Type B pancreatic cell (in vitro differentiated cells): ENCODE measurements around the gene TSSK3. TPM values are rescaled to one million over a fixed set of nuclear protein-coding genes. Genes with fewer than 3 reads are reported as not detected.
"Not testable (repeated sequence)": the region's sequence is repeated elsewhere in the genome, so short reads cannot be mapped to it uniquely, and the experiment has no call there.

ENCODE experiments used
- DNase-seq: peaks from one replicate; pipeline ENCODE4 v3.0.0; 2021; ENCODE audit warnings: mixed read lengths; ENCODE audit not compliant: unreplicated experiment; ENCODE audit errors: extremely low spot score
- H3K27ac Mint-ChIP-seq: 2 replicates; pipeline ENCODE4 v1.8.0; 2021; ENCODE audit warnings: mild to moderate bottlenecking, mixed read lengths
- H3K27me3 Mint-ChIP-seq: 2 replicates; pipeline ENCODE4 v1.8.0; 2021; ENCODE audit warnings: mixed read lengths
- H3K36me3 Mint-ChIP-seq: 2 replicates; pipeline ENCODE4 v1.8.0; 2021; ENCODE audit warnings: mixed read lengths
- H3K4me1 Mint-ChIP-seq: one replicate; pipeline ENCODE4 v1.8.0; 2021; ENCODE audit warnings: mixed read lengths; ENCODE audit not compliant: unreplicated experiment
- H3K4me3 Mint-ChIP-seq: 2 replicates; pipeline ENCODE4 v1.8.0; 2021; ENCODE audit warnings: mild to moderate bottlenecking, mixed read lengths
- H3K9me3 Mint-ChIP-seq: 2 replicates; pipeline ENCODE4 v1.8.0; 2021; ENCODE audit warnings: mixed read lengths
- CTCF ChIP-seq: fragments of 200-600 bp; sonication (generic); conservative IDR thresholded peaks from 2 replicates; pipeline ENCODE4 v1.5.0; 2021; ENCODE audit warnings: antibody characterized with exemption, mild to moderate bottlenecking
- total RNA-seq: library from RNA; stranded (reverse); gene quantifications from 2 replicates; pipeline ENCODE4 v1.2.1, GENCODE V29; 2021; ENCODE audit warnings: low replicate concordance

Gene TSSK3
- total RNA-seq, 1 donor from 2014 or later, result 3.8 TPM

GRCh38 chr1:32353886-32354570 lies 8.3 kb upstream of the TSSK3 start:
- peaks cover 4% of the 10 kb centered on the region for H3K36me3 Mint-ChIP-seq
- no peaks in the 10 kb centered on the region for H3K9me3 Mint-ChIP-seq
- no peak for TF ChIP-seq CTCF
- H3K27me3 Mint-ChIP-seq, result no peaks in the 10 kb centered on the region
- no peak for DNase-seq
- peaks cover 14% of the 10 kb centered on the region for H3K4me1 Mint-ChIP-seq
- peak overlapping the region; percentile 63 for H3K27ac Mint-ChIP-seq
- H3K4me3 Mint-ChIP-seq, result peak overlapping the region; percentile 79

GRCh38 chr1:32355778-32356177 lies 6.6 kb upstream of the TSSK3 start:
- H3K4me1 Mint-ChIP-seq, result peaks cover 20% of the 10 kb centered on the region
- H3K36me3 Mint-ChIP-seq, result peaks cover 12% of the 10 kb centered on the region
- not testable (repeated sequence) for H3K27ac Mint-ChIP-seq, H3K27me3 Mint-ChIP-seq, DNase-seq, H3K4me3 Mint-ChIP-seq, H3K9me3 Mint-ChIP-seq

- Mint-ChIP-seq H3K27ac (no peak overlapping the region), H3K27me3 (peaks cover 5% of the 10 kb centered on the region), H3K36me3 (peaks cover 15% of the 10 kb centered on the region), H3K9me3 (no peaks in the 10 kb centered on the region), H3K4me1 (peaks cover 22% of the 10 kb centered on the region), H3K4me3 (no peak overlapping the region)
- no peak for DNase-seq
- no peak for TF ChIP-seq CTCF
Observed at GRCh38 chr1:32356478-32356877, 5.9 kb upstream of the TSSK3 start.

- Mint-ChIP-seq H3K4me3 (no peak overlapping the region), H3K27ac (no peak overlapping the region)
- DNase-seq, result no peak
Observed at GRCh38 chr1:32357614-32358013, 4.7 kb upstream of the TSSK3 start.

GRCh38 chr1:32358435-32358834 lies 3.9 kb upstream of the TSSK3 start:
- no peak overlapping the region for H3K4me3 Mint-ChIP-seq
- peaks cover 28% of the 10 kb centered on the region for H3K4me1 Mint-ChIP-seq
- H3K27me3 Mint-ChIP-seq, result peaks cover 5% of the 10 kb centered on the region
- H3K27ac Mint-ChIP-seq, result no peak overlapping the region
- no peaks in the 10 kb centered on the region for H3K9me3 Mint-ChIP-seq
- TF ChIP-seq CTCF, result no peak
- DNase-seq, result no peak
- peaks cover 24% of the 10 kb centered on the region for H3K36me3 Mint-ChIP-seq

More at GRCh38 chr1:32357614-32358013, 4.7 kb upstream of the TSSK3 start:
- H3K36me3 Mint-ChIP-seq, result peaks cover 18% of the 10 kb centered on the region
- H3K9me3 Mint-ChIP-seq, result no peaks in the 10 kb centered on the region
- H3K4me1 Mint-ChIP-seq, result peaks cover 26% of the 10 kb centered on the region
- H3K27me3 Mint-ChIP-seq, result peaks cover 5% of the 10 kb centered on the region
- no peak for TF ChIP-seq CTCF

- H3K4me1 Mint-ChIP-seq, result peaks cover 19% of the 10 kb centered on the region
- no peak for TF ChIP-seq CTCF
- no peak overlapping the region for H3K4me3 Mint-ChIP-seq
- H3K27ac Mint-ChIP-seq, result peak overlapping the region; percentile 80
- H3K9me3 Mint-ChIP-seq, result no peaks in the 10 kb centered on the region
- peaks cover 5% of the 10 kb centered on the region for H3K27me3 Mint-ChIP-seq
- DNase-seq, result no peak
- H3K36me3 Mint-ChIP-seq, result peaks cover 27% of the 10 kb centered on the region
Observed at GRCh38 chr1:32361308-32361673, 1.0 kb upstream of the TSSK3 start.
